HG03571 (cell line): ENCODE measurements around the gene PARD3.
"Not testable (repeated sequence)": the region's sequence is repeated elsewhere in the genome, so short reads cannot be mapped to it uniquely, and the experiment has no call there.

ENCODE experiments used
- ATAC-seq: cut with Tn5 transposase; IDR thresholded peaks from one replicate; pipeline ENCODE4 v1.9.1; 2021; ENCODE audit not compliant: unreplicated experiment

The PARD3 gene

GRCh38 chr10:34717429-34717828, 97.7 kb downstream of the PARD3 start:
- ATAC-seq, result no peak

- no peak for ATAC-seq
Measured at GRCh38 chr10:34716958-34717357, 98.1 kb downstream of the PARD3 start.

- no peak for ATAC-seq
Measured at GRCh38 chr10:34716234-34716633, 98.9 kb downstream of the PARD3 start.

- no peak for ATAC-seq
Measured at GRCh38 chr10:34715511-34716187, 99.4 kb downstream of the PARD3 start.

- no peak for ATAC-seq
Measured at GRCh38 chr10:34713875-34714274, 101.2 kb downstream of the PARD3 start.

- ATAC-seq, result no peak
Measured at GRCh38 chr10:34711500-34711899, 103.6 kb downstream of the PARD3 start.

GRCh38 chr10:34710391-34710751, 104.7 kb downstream of the PARD3 start:
- no peak for ATAC-seq

- no peak for ATAC-seq
Measured at GRCh38 chr10:34709637-34710390, 105.3 kb downstream of the PARD3 start.

GRCh38 chr10:34707656-34708055, 107.4 kb downstream of the PARD3 start:
- no peak for ATAC-seq

GRCh38 chr10:34706992-34707391, 108.1 kb downstream of the PARD3 start:
- ATAC-seq, result not testable (repeated sequence)

- ATAC-seq, result no peak
Measured at GRCh38 chr10:34706147-34706546, 108.9 kb downstream of the PARD3 start.

- no peak for ATAC-seq
Measured at GRCh38 chr10:34705563-34705962, 109.5 kb downstream of the PARD3 start.

- ATAC-seq, result no peak
Measured at GRCh38 chr10:34704526-34705184, 110.4 kb downstream of the PARD3 start.

GRCh38 chr10:34702982-34703381, 112.1 kb downstream of the PARD3 start:
- ATAC-seq, result no peak

GRCh38 chr10:34702093-34702937, 112.8 kb downstream of the PARD3 start:
- ATAC-seq, result no peak

GRCh38 chr10:34701194-34701593, 113.9 kb downstream of the PARD3 start:
- ATAC-seq, result no peak

- ATAC-seq, result not testable (repeated sequence)
Measured at GRCh38 chr10:34700752-34701151, 114.3 kb downstream of the PARD3 start.

GRCh38 chr10:34699904-34700517, 115.1 kb downstream of the PARD3 start:
- ATAC-seq, result no peak

- no peak for ATAC-seq
Measured at GRCh38 chr10:34698979-34699378, 116.1 kb downstream of the PARD3 start.

- ATAC-seq, result no peak
Measured at GRCh38 chr10:34698248-34698831, 116.8 kb downstream of the PARD3 start.
